DND-41 (cell line): ENCODE results near the gene MTFR1L.

Experiments used
- ATAC-seq: fragments of 200-7000 bp; cut with Tn5 transposase; 3 replicates; pipeline ENCODE4 v1.9.1; 2021; ENCODE audit warnings: low read depth; ENCODE audit not compliant: insufficient read depth
- DNase-seq: peaks from one replicate; pipeline ENCODE4 v3.0.0-alpha.2; 2020
- H2AFZ ChIP-seq: 2 replicates; pipeline ENCODE4 v1.6.0; 2012; ENCODE audit warnings: low read depth, low read length
- H3K27ac ChIP-seq: 2 replicates; pipeline ENCODE4 v1.5.1; 2012; ENCODE audit warnings: low read length, inconsistent platforms
- H3K27me3 ChIP-seq: fragments of 200-600 bp; sonication (generic); 2 replicates; pipeline ENCODE4 v1.6.0; 2012; ENCODE audit warnings: low read length, mild to moderate bottlenecking, inconsistent platforms; ENCODE audit not compliant: insufficient read depth, poor library complexity
- H3K36me3 ChIP-seq: 2 replicates; pipeline ENCODE4 v1.5.1; 2012; ENCODE audit warnings: low read length, inconsistent platforms; ENCODE audit not compliant: insufficient read depth
- H3K4me1 ChIP-seq: 2 replicates; pipeline ENCODE4 v1.5.1; 2012; ENCODE audit warnings: mild to moderate bottlenecking, low read length; ENCODE audit not compliant: insufficient read depth
- H3K4me2 ChIP-seq: 2 replicates; pipeline ENCODE4 v1.6.0; 2012; ENCODE audit warnings: mild to moderate bottlenecking, moderate library complexity, low read length, inconsistent platforms; ENCODE audit not compliant: insufficient read depth
- H3K4me3 ChIP-seq, 2 experiments: fragments of 200-600 bp in 1 of 2; shearing (Covaris generic) in 1 of 2; 2 replicates each; pipeline ENCODE4 v1.5.1; 2012 to 2016; ENCODE audit warnings: inconsistent platforms in 2 of 2, low read length in 2 of 2, mild to moderate bottlenecking in 2 of 2, low read depth in 1 of 2, moderate library complexity in 1 of 2
- H3K79me2 ChIP-seq: 2 replicates; pipeline ENCODE4 v1.6.0; 2012; ENCODE audit warnings: low read length, inconsistent platforms; ENCODE audit not compliant: insufficient read depth
- H3K9ac ChIP-seq: 2 replicates; pipeline ENCODE4 v1.6.0; 2012; ENCODE audit warnings: low read depth, mild to moderate bottlenecking, inconsistent platforms, low read length, moderate library complexity
- H3K9me3 ChIP-seq: 2 replicates; pipeline ENCODE4 v1.5.1; 2012; ENCODE audit warnings: low read length, moderate library complexity, mild to moderate bottlenecking, inconsistent platforms; ENCODE audit not compliant: insufficient read depth, severe bottlenecking
- H4K20me1 ChIP-seq: 2 replicates; pipeline ENCODE4 v1.6.0; 2012; ENCODE audit warnings: low read length; ENCODE audit not compliant: insufficient read depth
- EZH2 ChIP-seq: IDR thresholded peaks from 3 replicates; pipeline ENCODE4 v1.6.1; 2012; ENCODE audit warnings: borderline replicate concordance, low read depth, mild to moderate bottlenecking, moderate library complexity, low read length, inconsistent platforms; ENCODE audit not compliant: severe bottlenecking
- TF ChIP-seq, protein P1 (sequence below): IDR thresholded peaks from 2 replicates; pipeline ENCODE4 v1.5.1; 2012; ENCODE audit warnings: borderline replicate concordance, low read length, moderate library complexity, mild to moderate bottlenecking; ENCODE audit not compliant: poor library complexity, severe bottlenecking; ENCODE audit errors: extremely low read depth

MTFR1L gene

DNA sequence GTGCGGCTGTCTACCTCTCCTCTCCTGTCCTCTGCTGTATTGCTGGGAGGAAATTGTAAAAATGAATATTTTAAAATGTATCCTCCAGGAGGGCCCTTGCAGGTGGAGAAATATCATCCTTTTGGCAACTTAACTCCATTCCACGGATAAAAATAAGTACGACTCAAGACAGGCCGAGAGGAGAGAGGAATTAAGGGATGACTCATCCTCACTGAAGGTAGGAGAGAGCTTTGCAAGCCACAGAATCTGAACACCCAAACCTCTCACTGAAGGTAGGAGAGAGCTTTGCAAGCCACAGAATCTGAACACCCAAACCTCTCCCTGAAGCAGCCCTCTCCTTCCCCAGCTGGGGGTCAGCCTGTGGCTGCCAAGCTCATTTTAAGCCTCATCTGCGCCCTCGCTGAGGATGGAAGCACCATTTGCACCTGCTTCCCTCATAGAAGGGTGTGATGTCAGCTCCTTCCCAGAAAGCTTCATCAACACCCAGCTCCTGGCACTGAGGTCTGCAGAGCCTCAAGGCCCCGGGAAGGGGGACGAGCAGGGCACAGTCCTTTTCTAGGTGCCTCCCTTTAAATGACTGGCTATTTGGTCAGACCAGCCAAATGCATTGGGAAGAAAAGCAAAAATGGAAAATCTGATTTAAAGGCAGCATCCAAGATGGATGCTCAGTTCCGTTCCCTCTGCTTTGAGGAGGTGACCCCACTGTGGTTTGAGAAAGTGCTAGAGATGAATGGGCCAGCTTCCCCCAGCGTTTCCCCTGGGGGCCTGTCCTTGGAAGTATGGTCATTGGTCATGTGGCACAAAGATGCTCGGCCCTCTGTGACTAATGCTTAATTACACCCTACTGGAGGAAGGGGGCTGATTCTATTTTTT, 32.6 kb upstream of the MTFR1L start:
- H2AFZ ChIP-seq: no peak overlapping the region
- H3K9me3 ChIP-seq: no peaks in the 10 kb centered on the region
- no peak for TF ChIP-seq EZH2
- TF ChIP-seq, protein P1, sequence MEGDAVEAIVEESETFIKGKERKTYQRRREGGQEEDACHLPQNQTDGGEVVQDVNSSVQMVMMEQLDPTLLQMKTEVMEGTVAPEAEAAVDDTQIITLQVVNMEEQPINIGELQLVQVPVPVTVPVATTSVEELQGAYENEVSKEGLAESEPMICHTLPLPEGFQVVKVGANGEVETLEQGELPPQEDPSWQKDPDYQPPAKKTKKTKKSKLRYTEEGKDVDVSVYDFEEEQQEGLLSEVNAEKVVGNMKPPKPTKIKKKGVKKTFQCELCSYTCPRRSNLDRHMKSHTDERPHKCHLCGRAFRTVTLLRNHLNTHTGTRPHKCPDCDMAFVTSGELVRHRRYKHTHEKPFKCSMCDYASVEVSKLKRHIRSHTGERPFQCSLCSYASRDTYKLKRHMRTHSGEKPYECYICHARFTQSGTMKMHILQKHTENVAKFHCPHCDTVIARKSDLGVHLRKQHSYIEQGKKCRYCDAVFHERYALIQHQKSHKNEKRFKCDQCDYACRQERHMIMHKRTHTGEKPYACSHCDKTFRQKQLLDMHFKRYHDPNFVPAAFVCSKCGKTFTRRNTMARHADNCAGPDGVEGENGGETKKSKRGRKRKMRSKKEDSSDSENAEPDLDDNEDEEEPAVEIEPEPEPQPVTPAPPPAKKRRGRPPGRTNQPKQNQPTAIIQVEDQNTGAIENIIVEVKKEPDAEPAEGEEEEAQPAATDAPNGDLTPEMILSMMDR: no peak
- no peaks in the 10 kb centered on the region for H3K79me2 ChIP-seq
- DNase-seq (no peak), ATAC-seq (no peak; the same call in 2 of the 3 replicates)
- H4K20me1 ChIP-seq: peaks cover 8% of the 10 kb centered on the region
- H3K4me1 ChIP-seq: no peaks in the 10 kb centered on the region
- no peak overlapping the region for H3K9ac ChIP-seq
- no peak overlapping the region for H3K4me2 ChIP-seq
- no peak overlapping the region for H3K27ac ChIP-seq
- peaks cover 42% of the 10 kb centered on the region for H3K27me3 ChIP-seq
- no peak overlapping the region for H3K4me3 ChIP-seq
- H3K36me3 ChIP-seq: no peaks in the 10 kb centered on the region

DNA sequence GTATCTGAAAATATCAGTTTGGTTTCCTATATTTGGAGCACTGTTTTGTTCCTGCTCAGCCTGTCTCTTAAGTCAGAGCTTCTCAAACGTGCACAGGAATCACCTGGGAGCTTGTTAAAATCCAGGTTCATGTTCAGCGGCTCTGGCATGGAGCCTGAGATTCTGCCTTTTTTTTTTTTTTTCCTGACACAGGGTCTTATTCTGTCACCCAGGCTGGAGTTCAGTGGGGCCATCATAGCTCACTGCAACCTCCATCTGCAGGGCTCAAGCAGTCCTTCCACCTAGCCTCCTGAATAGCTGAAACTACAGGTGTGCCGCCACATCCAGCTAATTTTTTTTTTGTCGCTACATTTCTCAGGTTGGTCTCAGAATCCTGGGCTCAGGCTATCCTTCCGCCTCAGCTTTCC, 32.0 kb upstream of the MTFR1L start:
- no peak overlapping the region for H3K9ac ChIP-seq
- no peak overlapping the region for H3K4me3 ChIP-seq
- no peak overlapping the region for H3K27ac ChIP-seq
- no peaks in the 10 kb centered on the region for H3K36me3 ChIP-seq
- TF ChIP-seq, protein P1: no peak
- no peak for TF ChIP-seq EZH2
- ATAC-seq (no peak), DNase-seq (no peak)
- no peaks in the 10 kb centered on the region for H3K4me1 ChIP-seq
- no peak overlapping the region for H2AFZ ChIP-seq
- peaks cover 8% of the 10 kb centered on the region for H4K20me1 ChIP-seq
- no peak overlapping the region for H3K4me2 ChIP-seq
- peaks cover 38% of the 10 kb centered on the region for H3K27me3 ChIP-seq
- H3K9me3 ChIP-seq: no peaks in the 10 kb centered on the region
- H3K79me2 ChIP-seq: no peaks in the 10 kb centered on the region

DNA sequence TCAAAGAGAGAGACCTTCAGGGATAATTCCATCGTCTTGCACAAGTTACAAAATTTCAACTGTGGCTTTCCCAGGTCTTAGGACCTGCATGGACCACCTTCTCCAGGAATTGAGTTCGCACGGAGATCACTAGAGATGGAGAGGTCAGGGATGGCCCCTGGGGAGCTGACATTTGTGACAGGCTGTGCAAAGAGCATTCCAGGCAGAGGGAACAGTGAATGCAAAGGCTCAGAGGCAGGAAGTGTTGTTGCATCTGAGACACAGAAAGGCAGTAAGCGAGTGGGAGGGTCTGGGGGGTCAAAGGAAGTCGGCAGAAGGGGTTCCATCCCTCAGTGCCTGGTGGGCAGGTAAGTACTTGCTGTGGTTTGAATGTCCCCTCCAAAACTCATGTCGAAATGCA, 29.3 kb upstream of the MTFR1L start:
- ATAC-seq: no peak
- no peak overlapping the region for H3K9ac ChIP-seq

More for the DNA sequence above, 29.3 kb upstream of the MTFR1L start:
- no peak for TF ChIP-seq EZH2
- TF ChIP-seq, protein P1: no peak
- H3K4me2 ChIP-seq: no peak overlapping the region
- no peaks in the 10 kb centered on the region for H3K9me3 ChIP-seq
- no peak overlapping the region for H3K27ac ChIP-seq
- no peak overlapping the region for H2AFZ ChIP-seq
- H3K36me3 ChIP-seq: no peaks in the 10 kb centered on the region
- peaks cover 27% of the 10 kb centered on the region for H3K27me3 ChIP-seq
- H3K4me1 ChIP-seq: no peaks in the 10 kb centered on the region
- no peaks in the 10 kb centered on the region for H3K79me2 ChIP-seq
- peaks cover 8% of the 10 kb centered on the region for H4K20me1 ChIP-seq
- H3K4me3 ChIP-seq: no peak overlapping the region
- no peak for DNase-seq
